HCT116 (cell line): Measurements from ENCODE around the gene SMAGP. TPM values are rescaled to one million over a fixed set of nuclear protein-coding genes. Genes with fewer than 3 reads are reported as not detected.

Experiments
- ATAC-seq: fragments of 200-7000 bp; cut with Tn5 transposase; 2 replicates; pipeline ENCODE4 v1.9.1; 2020; ENCODE audit warnings: mild to moderate bottlenecking, moderate library complexity
- BruUV-seq: library from RNA; stranded (reverse); fragments of 400-500 nt; replicated peaks from 2 replicates; lab custom pipeline; 2021; lab: Mats Ljungman, UMichigan
- CTCF ChIA-PET: fragments of 300-600 bp; sonication (Branson Sonifier 250); formaldehyde crosslinking; loops from one replicate; lab custom pipeline; 2021; ENCODE audit warnings: antibody characterized with exemption; lab: Charles Lee
- POLR2A ChIA-PET: fragments of 300-600, 350-600 bp; sonication (Branson Sonifier 250); formaldehyde crosslinking; loops from one replicate; lab custom pipeline; 2021; ENCODE audit warnings: antibody characterized with exemption; lab: Charles Lee
- RAD21 ChIA-PET, 2 experiments: fragments of 300-600 bp; sonication (Branson Sonifier 250); formaldehyde crosslinking; loops; one replicate each; lab custom pipeline; 2023; ENCODE audit warnings: low total read pairs in 2 of 2; ENCODE audit not compliant: uncharacterized antibody in 2 of 2, unreplicated experiment in 2 of 2, low non-redundant PET in 1 of 2; lab: Charles Lee
- DNase-seq: peaks from one replicate; pipeline ENCODE4 v3.0.0-alpha.2; 2010; ENCODE audit warnings: low read depth, low spot score
- H2AFZ ChIP-seq: fragments of 200-600 bp; shearing (Covaris generic), sonication (generic); 2 replicates; pipeline ENCODE4 v1.6.1; 2017; ENCODE audit warnings: low read depth, mixed run types, mixed read lengths, antibody characterized with exemption, low read length; ENCODE audit not compliant: poor library complexity, severe bottlenecking
- H3K27ac ChIP-seq: 2 replicates; pipeline ENCODE4 v1.5.1; 2012; ENCODE audit warnings: low read depth, low read length
- H3K27me3 ChIP-seq: fragments of 200-600 bp; sonication (generic); 2 replicates; pipeline ENCODE4 v1.6.1; 2016; ENCODE audit warnings: mixed run types, low read length, mixed read lengths; ENCODE audit not compliant: insufficient read depth
- H3K36me3 ChIP-seq, 2 experiments: fragments of 200-500 bp in 1 of 2; fragments of 200-600 bp in 1 of 2; sonication (Bioruptor generic) in 1 of 2; sonication (generic) in 1 of 2; 2 replicates each; pipeline versions ENCODE4 v1.5.1 to v1.6.1; 2014 to 2016; ENCODE audit warnings: low read length in 2 of 2, inconsistent platforms in 1 of 2, mixed read lengths in 1 of 2, mixed run types in 1 of 2; ENCODE audit not compliant: insufficient read depth in 2 of 2, control insufficient read depth in 1 of 2
- H3K4me1 ChIP-seq, 2 experiments: fragments of 200-600 bp in 1 of 2; sonication (generic) in 1 of 2; 2 replicates each; pipeline versions ENCODE4 v1.5.1 to v1.6.1; 2012 to 2017; ENCODE audit warnings: low read length in 2 of 2, inconsistent platforms in 1 of 2, mild to moderate bottlenecking in 1 of 2, mixed read lengths in 1 of 2, mixed run types in 1 of 2, moderate library complexity in 1 of 2; ENCODE audit not compliant: insufficient read depth in 2 of 2, control insufficient read depth in 1 of 2
- H3K4me2 ChIP-seq: fragments of 200-600 bp; sonication (generic); 2 replicates; pipeline ENCODE4 v1.6.1; 2017; ENCODE audit warnings: mixed run types, low read length, mixed read lengths
- H3K4me3 ChIP-seq, 2 experiments: fragments of 200-600 bp in 1 of 2; sonication (generic) in 1 of 2; replicated peaks in 1 of 2; 2 replicates each; pipeline ENCODE4 v1.5.1; 2011 to 2016; ENCODE audit warnings: low read length in 2 of 2, control low read depth in 1 of 2, low read depth in 1 of 2, mild to moderate bottlenecking in 1 of 2, mixed read lengths in 1 of 2, mixed run types in 1 of 2
- H3K79me2 ChIP-seq: fragments of 200-600 bp; sonication (generic); 2 replicates; pipeline ENCODE4 v1.6.1; 2017; ENCODE audit warnings: mild to moderate bottlenecking, mixed run types, low read length, moderate library complexity, mixed read lengths; ENCODE audit not compliant: insufficient read depth
- H3K9ac ChIP-seq: fragments of 200-600 bp; sonication (generic); 2 replicates; pipeline ENCODE4 v1.6.1; 2016; ENCODE audit warnings: low read length, mixed read lengths
- H3K9me2 ChIP-seq: fragments of 200-600 bp; sonication (generic), shearing (Covaris generic); 2 replicates; pipeline ENCODE4 v1.6.1; 2017; ENCODE audit warnings: mixed run types, mild to moderate bottlenecking, moderate library complexity; ENCODE audit not compliant: insufficient read depth
- H3K9me3 ChIP-seq, 2 experiments: fragments of 200-500 bp in 1 of 2; fragments of 200-600 bp in 1 of 2; sonication (Bioruptor generic) in 1 of 2; sonication (generic) in 1 of 2; 2 replicates each; pipeline ENCODE4 v1.6.1; 2014 to 2017; ENCODE audit warnings: low read length in 2 of 2, mixed read lengths in 2 of 2, inconsistent platforms in 1 of 2, low read depth in 1 of 2, mild to moderate bottlenecking in 1 of 2, mixed run types in 1 of 2, moderate library complexity in 1 of 2; ENCODE audit not compliant: control insufficient read depth in 1 of 2, insufficient read depth in 1 of 2
- H4K20me1 ChIP-seq: fragments of 200-600 bp; sonication (generic), shearing (Covaris generic); 2 replicates; pipeline ENCODE4 v1.6.1; 2017; ENCODE audit warnings: mixed run types, mild to moderate bottlenecking, moderate library complexity; ENCODE audit not compliant: insufficient read depth
- ATF3 ChIP-seq: IDR thresholded peaks from 2 replicates; pipeline ENCODE4 v1.6.1; 2012
- CTCF ChIP-seq, 3 experiments: fragments of 200-600 bp in 1 of 3; sonication (generic) in 1 of 3; IDR thresholded peaks in 2 of 3; conservative IDR thresholded peaks in 1 of 3; 2 replicates each; pipeline ENCODE4 v1.5.1; 2012 to 2017; ENCODE audit warnings: low read depth in 2 of 3, low read length in 2 of 3, antibody characterized with exemption in 1 of 3, borderline replicate concordance in 1 of 3, control low read depth in 1 of 3, mild to moderate bottlenecking in 1 of 3, mixed read lengths in 1 of 3, mixed run types in 1 of 3, moderate library complexity in 1 of 3; ENCODE audit not compliant: insufficient read depth in 1 of 3
- EGR1 ChIP-seq: IDR thresholded peaks from 2 replicates; pipeline ENCODE4 v1.6.1; 2012; ENCODE audit warnings: low read depth
- EZH2phosphoT487 ChIP-seq: fragments of 200-600 bp; IDR thresholded peaks from 2 replicates; pipeline ENCODE4 v1.6.1; 2018; ENCODE audit warnings: antibody characterized with exemption, borderline replicate concordance
- FOSL1 ChIP-seq: IDR thresholded peaks from 2 replicates; pipeline ENCODE4 v1.6.1; 2012; ENCODE audit warnings: low read depth
- JUND ChIP-seq: IDR thresholded peaks from 2 replicates; pipeline ENCODE4 v1.6.1; 2012
- MAX ChIP-seq: IDR thresholded peaks from 2 replicates; pipeline ENCODE4 v1.6.1; 2012
- POLR2A ChIP-seq: IDR thresholded peaks from 2 replicates; pipeline ENCODE4 v1.7.0; 2011; ENCODE audit warnings: borderline replicate concordance; ENCODE audit not compliant: insufficient read depth, insufficient read length; ENCODE audit errors: extremely low read depth
- POLR2AphosphoS5 ChIP-seq: IDR thresholded peaks from 2 replicates; pipeline ENCODE4 v1.6.1; 2011; ENCODE audit warnings: mild to moderate bottlenecking, low read depth, low read length, moderate library complexity
- RAD21 ChIP-seq: IDR thresholded peaks from 2 replicates; pipeline ENCODE4 v1.6.1; 2012; ENCODE audit warnings: low read depth, mild to moderate bottlenecking
- SRF ChIP-seq: IDR thresholded peaks from 2 replicates; pipeline ENCODE4 v1.6.1; 2012; ENCODE audit warnings: low read depth
- TCF7L2 ChIP-seq: IDR thresholded peaks from 2 replicates; pipeline ENCODE4 v1.7.0; 2011; ENCODE audit warnings: borderline replicate concordance, inconsistent platforms; ENCODE audit not compliant: insufficient read depth, insufficient read length; ENCODE audit errors: extremely low read depth
- YY1 ChIP-seq: IDR thresholded peaks from 2 replicates; pipeline ENCODE4 v1.6.1; 2011; ENCODE audit warnings: low read length, low read depth, moderate library complexity, mild to moderate bottlenecking; ENCODE audit not compliant: insufficient replicate concordance; ENCODE audit errors: extremely low read depth
- ZNF274 ChIP-seq: fragments of 200-500 bp; sonication (Bioruptor generic); IDR thresholded peaks from 2 replicates; pipeline ENCODE4 v1.6.1; 2014; ENCODE audit warnings: mild to moderate bottlenecking, low read depth, low read length, inconsistent platforms
- intact Hi-C: fragments of 100-400 bp; cut with micrococcal nuclease; formaldehyde crosslinking; loops from 2 replicates; pipeline ENCODE4 v1.10.0; 2022
- total RNA-seq: library from RNA; stranded (reverse); gene quantifications from one replicate; pipeline ENCODE4 v1.2.1, GENCODE V29; 2021; ENCODE audit not compliant: unreplicated experiment
- TF ChIP-seq, protein P1 (sequence below): IDR thresholded peaks from 2 replicates; pipeline ENCODE4 v1.6.1; 2011; ENCODE audit warnings: mild to moderate bottlenecking, low read length, moderate library complexity; ENCODE audit not compliant: insufficient replicate concordance; ENCODE audit errors: extremely low read depth
- TF ChIP-seq, protein P2 (sequence below): IDR thresholded peaks from 2 replicates; pipeline ENCODE4 v1.6.1; 2012; ENCODE audit warnings: low read depth

SMAGP gene
- total RNA-seq, 1 experiment from 2014 or later = 39.9 TPM

DNA sequence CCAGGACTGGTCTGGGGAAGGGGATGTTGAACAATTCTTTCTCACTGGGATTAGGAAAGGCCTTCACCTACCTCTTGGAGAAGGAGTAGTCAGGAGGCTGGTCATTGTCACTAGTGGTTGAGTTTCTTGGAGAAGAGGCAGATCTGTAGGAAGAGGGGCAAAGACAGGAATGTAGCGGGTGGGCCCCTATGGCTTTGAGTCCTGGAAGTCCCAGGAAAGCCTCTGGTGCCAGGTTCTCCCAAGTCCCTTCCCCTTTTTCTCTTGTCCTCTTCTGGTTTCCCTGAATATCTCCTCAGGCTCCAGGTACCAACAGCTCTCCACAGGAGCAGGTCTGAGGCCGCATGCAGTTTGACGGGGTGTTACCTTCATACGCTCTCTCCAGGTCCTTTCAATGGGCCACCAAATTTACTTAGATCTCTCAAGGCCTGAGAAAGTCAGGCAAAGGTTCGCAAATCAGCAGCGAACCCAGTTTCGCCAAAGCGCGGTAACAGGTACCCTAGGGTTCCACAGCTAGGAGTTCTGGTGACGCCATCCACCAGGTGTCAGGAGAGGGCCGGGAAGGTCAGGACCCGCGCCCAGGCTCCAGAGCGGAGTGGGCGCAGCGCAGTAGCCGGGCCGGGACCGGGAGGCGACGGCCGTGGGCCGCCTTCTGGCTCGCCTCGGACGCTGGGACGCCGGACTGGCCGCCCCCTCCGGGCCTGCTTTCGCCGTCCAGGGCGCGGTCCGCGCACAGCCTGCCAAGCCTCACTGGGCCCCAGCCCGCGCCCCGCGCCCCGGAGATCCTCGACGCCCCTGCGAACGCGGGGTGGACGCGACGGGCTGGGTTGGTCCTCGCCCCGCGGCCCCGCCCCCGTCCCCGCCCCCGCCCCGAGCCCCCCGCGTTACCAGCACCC is 795 bp downstream of the SMAGP start:
- ChIA-PET CTCF (interaction anchor here (1.0 to 1.2 kb wide), 2 partner anchors 72 to 555 kb away, joined by 4 to 19 read pairs; no protein-coding TSS in a partner anchor), RAD21 (interaction anchor here (1.1 to 1.3 kb wide), 2 partner anchors 72 kb away, joined by 12 to 14 read pairs; no protein-coding TSS in a partner anchor), POLR2A (interaction anchor here (1.0 to 1.2 kb wide), 2 partner anchors 16 to 72 kb away, joined by 3 read pairs; no protein-coding TSS in a partner anchor)
- H3K9me2 ChIP-seq = no peaks in the 10 kb centered on the region
- no peak for DNase-seq
- no TSS peak for BruUV-seq
- no peak overlapping the region for H2AFZ ChIP-seq
- H3K4me3 ChIP-seq = peak overlapping the region; percentile 69 to 75
- peaks cover 10 to 39% of the 10 kb centered on the region in 2 experiments for H3K4me1 ChIP-seq
- peak overlapping the region; percentile 90 for H3K9ac ChIP-seq
- H3K27me3 ChIP-seq = no peaks in the 10 kb centered on the region
- peaks cover 35% of the 10 kb centered on the region for H3K79me2 ChIP-seq
- peak; percentile 72 for ATAC-seq
- peaks cover 0 to 6% of the 10 kb centered on the region in 2 experiments; a peak in 1 of 4 replicates for H3K36me3 ChIP-seq
- intact Hi-C loops = loop anchor here (1.0 to 10.0 kb wide), 2 partner anchors 72 to 505 kb away; partner anchors contain the start of gene ATF1
- no peaks in the 10 kb centered on the region for H4K20me1 ChIP-seq
- H3K9me3 ChIP-seq = no peaks in the 10 kb centered on the region
- peak overlapping the region; percentile 99 for H3K4me2 ChIP-seq
- H3K27ac ChIP-seq = peak overlapping the region; percentile 76
- TF ChIP-seq, protein P1, sequence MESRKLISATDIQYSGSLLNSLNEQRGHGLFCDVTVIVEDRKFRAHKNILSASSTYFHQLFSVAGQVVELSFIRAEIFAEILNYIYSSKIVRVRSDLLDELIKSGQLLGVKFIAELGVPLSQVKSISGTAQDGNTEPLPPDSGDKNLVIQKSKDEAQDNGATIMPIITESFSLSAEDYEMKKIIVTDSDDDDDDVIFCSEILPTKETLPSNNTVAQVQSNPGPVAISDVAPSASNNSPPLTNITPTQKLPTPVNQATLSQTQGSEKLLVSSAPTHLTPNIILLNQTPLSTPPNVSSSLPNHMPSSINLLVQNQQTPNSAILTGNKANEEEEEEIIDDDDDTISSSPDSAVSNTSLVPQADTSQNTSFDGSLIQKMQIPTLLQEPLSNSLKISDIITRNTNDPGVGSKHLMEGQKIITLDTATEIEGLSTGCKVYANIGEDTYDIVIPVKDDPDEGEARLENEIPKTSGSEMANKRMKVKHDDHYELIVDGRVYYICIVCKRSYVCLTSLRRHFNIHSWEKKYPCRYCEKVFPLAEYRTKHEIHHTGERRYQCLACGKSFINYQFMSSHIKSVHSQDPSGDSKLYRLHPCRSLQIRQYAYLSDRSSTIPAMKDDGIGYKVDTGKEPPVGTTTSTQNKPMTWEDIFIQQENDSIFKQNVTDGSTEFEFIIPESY = no peak
- TF ChIP-seq EGR1 = no peak
- TF ChIP-seq RAD21 = peak; percentile 78
- TF ChIP-seq SRF = no peak
- TF ChIP-seq POLR2AphosphoS5 = no peak; the same call in 1 of the 2 replicates
- TF ChIP-seq TCF7L2 = no peak
- no peak for TF ChIP-seq EZH2phosphoT487
- no peak for TF ChIP-seq ZNF274
- peak; percentile 33 to 48 (median 45); a peak in 4 of 6 replicates for TF ChIP-seq CTCF (IDR thresholded peaks at IDR 0.05 in 2 of 3, conservative IDR thresholded peaks at IDR 0.05 in 1 of 3; ENCODE audit: borderline replicate concordance in 1 of 3, insufficient read depth in 1 of 3, low read depth in 2 of 3, low read length in 2 of 3)
- TF ChIP-seq YY1 = no peak
- no peak for TF ChIP-seq JUND
- TF ChIP-seq MAX = no peak; the same call in 1 of the 2 replicates
- TF ChIP-seq POLR2A = no peak
- no peak for TF ChIP-seq ATF3
- no peak for TF ChIP-seq FOSL1
- TF ChIP-seq, protein P2, sequence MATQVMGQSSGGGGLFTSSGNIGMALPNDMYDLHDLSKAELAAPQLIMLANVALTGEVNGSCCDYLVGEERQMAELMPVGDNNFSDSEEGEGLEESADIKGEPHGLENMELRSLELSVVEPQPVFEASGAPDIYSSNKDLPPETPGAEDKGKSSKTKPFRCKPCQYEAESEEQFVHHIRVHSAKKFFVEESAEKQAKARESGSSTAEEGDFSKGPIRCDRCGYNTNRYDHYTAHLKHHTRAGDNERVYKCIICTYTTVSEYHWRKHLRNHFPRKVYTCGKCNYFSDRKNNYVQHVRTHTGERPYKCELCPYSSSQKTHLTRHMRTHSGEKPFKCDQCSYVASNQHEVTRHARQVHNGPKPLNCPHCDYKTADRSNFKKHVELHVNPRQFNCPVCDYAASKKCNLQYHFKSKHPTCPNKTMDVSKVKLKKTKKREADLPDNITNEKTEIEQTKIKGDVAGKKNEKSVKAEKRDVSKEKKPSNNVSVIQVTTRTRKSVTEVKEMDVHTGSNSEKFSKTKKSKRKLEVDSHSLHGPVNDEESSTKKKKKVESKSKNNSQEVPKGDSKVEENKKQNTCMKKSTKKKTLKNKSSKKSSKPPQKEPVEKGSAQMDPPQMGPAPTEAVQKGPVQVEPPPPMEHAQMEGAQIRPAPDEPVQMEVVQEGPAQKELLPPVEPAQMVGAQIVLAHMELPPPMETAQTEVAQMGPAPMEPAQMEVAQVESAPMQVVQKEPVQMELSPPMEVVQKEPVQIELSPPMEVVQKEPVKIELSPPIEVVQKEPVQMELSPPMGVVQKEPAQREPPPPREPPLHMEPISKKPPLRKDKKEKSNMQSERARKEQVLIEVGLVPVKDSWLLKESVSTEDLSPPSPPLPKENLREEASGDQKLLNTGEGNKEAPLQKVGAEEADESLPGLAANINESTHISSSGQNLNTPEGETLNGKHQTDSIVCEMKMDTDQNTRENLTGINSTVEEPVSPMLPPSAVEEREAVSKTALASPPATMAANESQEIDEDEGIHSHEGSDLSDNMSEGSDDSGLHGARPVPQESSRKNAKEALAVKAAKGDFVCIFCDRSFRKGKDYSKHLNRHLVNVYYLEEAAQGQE = no peak
